NCI-H187 treated with DMSO at 0.1 percent for 48 hours (cell line): ENCODE results near the gene CEACAM16.
"Not testable (repeated sequence)": the region's sequence is repeated elsewhere in the genome, so short reads cannot be mapped to it uniquely, and the experiment has no call there.

ENCODE experiments used
- DNase-seq: peaks from one replicate; lab custom pipeline; 2025; lab: John Stamatoyannopoulos, UW

Gene CEACAM16

GRCh38 chr19:44677019-44677811, 21.7 kb upstream of the CEACAM16 start:
- no peak for DNase-seq

- no peak for DNase-seq
These were observed 18.4 kb upstream of the CEACAM16 start for GRCh38 chr19:44680536-44680935.

- no peak for DNase-seq
These were observed 16.8 kb upstream of the CEACAM16 start for GRCh38 chr19:44681992-44682790.

- DNase-seq: no peak
These were observed 16.1 kb upstream of the CEACAM16 start for GRCh38 chr19:44682807-44683206.

GRCh38 chr19:44683434-44684210, 15.3 kb upstream of the CEACAM16 start:
- no peak for DNase-seq

- DNase-seq: not testable (repeated sequence)
These were observed 14.6 kb upstream of the CEACAM16 start for GRCh38 chr19:44684396-44684795.

GRCh38 chr19:44684892-44685863, 13.8 kb upstream of the CEACAM16 start:
- no peak for DNase-seq

- no peak for DNase-seq
These were observed 13.1 kb upstream of the CEACAM16 start for GRCh38 chr19:44685877-44686276.

GRCh38 chr19:44686896-44687295, 12.1 kb upstream of the CEACAM16 start:
- no peak for DNase-seq

GRCh38 chr19:44687888-44688287, 11.1 kb upstream of the CEACAM16 start:
- DNase-seq: no peak

GRCh38 chr19:44689290-44690130, 9.4 kb upstream of the CEACAM16 start:
- no peak for DNase-seq

- no peak for DNase-seq
These were observed 8.9 kb upstream of the CEACAM16 start for GRCh38 chr19:44690131-44690440.

GRCh38 chr19:44692379-44692721, 6.6 kb upstream of the CEACAM16 start:
- no peak for DNase-seq

GRCh38 chr19:44694184-44694579, 4.8 kb upstream of the CEACAM16 start:
- no peak for DNase-seq

GRCh38 chr19:44696939-44697669, 1.8 kb upstream of the CEACAM16 start:
- DNase-seq: no peak

GRCh38 chr19:44697670-44698034, 1.3 kb upstream of the CEACAM16 start:
- no peak for DNase-seq

- DNase-seq: no peak
These were observed 1.6 kb downstream of the CEACAM16 start for GRCh38 chr19:44700547-44700946.

- DNase-seq: no peak
These were observed 2.3 kb downstream of the CEACAM16 start for GRCh38 chr19:44701228-44701627.

GRCh38 chr19:44702551-44703176, 3.7 kb downstream of the CEACAM16 start:
- DNase-seq: no peak
